ENCODE measurements around the gene GTF3C6.
"Not testable (repeated sequence)": the region's sequence is repeated elsewhere in the genome, so short reads cannot be mapped to it uniquely, and the experiment has no call there.

The GTF3C6 gene

DNA sequence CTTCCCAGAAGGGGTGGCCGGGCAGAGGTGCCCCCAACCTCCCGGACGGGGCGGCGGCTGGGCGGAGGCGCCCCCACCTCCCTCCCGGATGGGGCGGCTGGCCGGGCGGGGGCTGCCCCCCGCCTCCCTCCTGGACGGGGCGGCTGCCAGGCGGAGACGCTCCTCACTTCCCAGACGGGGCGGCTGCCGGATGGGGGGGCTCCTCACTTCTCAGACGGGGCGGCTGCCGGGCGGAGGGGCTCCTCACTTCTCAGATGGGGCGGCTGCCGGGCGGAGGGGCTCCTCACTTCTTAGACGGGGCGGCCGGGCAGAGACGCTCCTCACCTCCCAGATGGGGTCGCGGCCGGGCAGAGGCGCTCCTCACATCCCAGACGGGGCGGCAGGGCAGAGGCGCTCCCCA lies 58.7 kb downstream of the GTF3C6 start:
- H3K27ac ChIP-seq (ENCODE audit: low read length); H3K9ac ChIP-seq (ENCODE audit: low read depth, low read length); H3K4me1 ChIP-seq (ENCODE audit: insufficient read depth, low read length); H3K4me3 ChIP-seq (ENCODE audit: low read length); H3K27me3 ChIP-seq (ENCODE audit: insufficient read depth, low read length): not testable (repeated sequence)
- Histone ChIP-seq H3K9me3 (ENCODE audit: insufficient read depth, low read depth, low read length) (peaks cover 12% of the 10 kb centered on the region), H3K36me3 (ENCODE audit: insufficient read depth, low read depth, low read length) (peaks cover 80% of the 10 kb centered on the region)
